Measurements from ENCODE around the gene KIF2A. TPM values are rescaled to one million over a fixed set of nuclear protein-coding genes. Genes with fewer than 3 reads are reported as not detected.

Gene KIF2A
- total RNA-seq, 1 donor from 2014 or later = 285 TPM

DNA sequence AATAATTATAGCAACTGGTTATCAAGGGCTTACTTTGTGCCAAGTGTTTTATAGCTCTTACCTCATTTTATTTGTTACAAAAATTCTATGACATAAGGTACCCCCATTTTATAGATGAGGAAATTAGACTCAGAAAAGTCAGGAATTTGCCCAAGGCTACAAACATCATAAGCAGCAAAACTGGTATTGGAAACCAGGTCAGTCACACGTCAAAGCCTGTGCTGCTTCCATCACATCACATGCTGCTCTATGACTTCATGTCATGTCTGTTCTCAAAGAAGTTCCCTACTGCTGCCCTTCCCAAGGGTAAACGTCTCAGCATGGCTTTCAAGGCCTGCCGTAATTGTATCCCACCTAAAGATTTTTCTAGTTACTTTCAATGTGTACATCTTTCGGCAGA lies 6.9 kb upstream of the KIF2A start:
- Mint-ChIP-seq H3K9me3 (peaks cover 12% of the 10 kb centered on the region), H3K27me3 (ENCODE audit: low read depth) (no peaks in the 10 kb centered on the region), H3K4me3 (ENCODE audit: low read depth) (no peak overlapping the region), H3K36me3 (ENCODE audit: low read depth) (peaks cover 20% of the 10 kb centered on the region), H3K4me1 (ENCODE audit: low read depth) (peaks cover 58% of the 10 kb centered on the region), H3K27ac (peak overlapping the region; percentile 91)
- intact Hi-C loops (cut with micrococcal nuclease) = no loop called here
- DNase-seq (ENCODE audit: low spot score) = no peak

- H3K27me3 Mint-ChIP-seq (ENCODE audit: low read depth) = no peaks in the 10 kb centered on the region
- H3K4me3 Mint-ChIP-seq (ENCODE audit: low read depth) = peak overlapping the region; percentile 19
- intact Hi-C loops (cut with micrococcal nuclease) = no loop called here
- H3K27ac Mint-ChIP-seq = peak overlapping the region; percentile 91
- peaks cover 15% of the 10 kb centered on the region for H3K36me3 Mint-ChIP-seq (ENCODE audit: low read depth)
- peaks cover 55% of the 10 kb centered on the region for H3K4me1 Mint-ChIP-seq (ENCODE audit: low read depth)
- peaks cover 7% of the 10 kb centered on the region for H3K9me3 Mint-ChIP-seq
- DNase-seq (ENCODE audit: low spot score) = no peak
Observed at GRCh38 chr5:62299600-62299999, 6.4 kb upstream of the KIF2A start.

DNA sequence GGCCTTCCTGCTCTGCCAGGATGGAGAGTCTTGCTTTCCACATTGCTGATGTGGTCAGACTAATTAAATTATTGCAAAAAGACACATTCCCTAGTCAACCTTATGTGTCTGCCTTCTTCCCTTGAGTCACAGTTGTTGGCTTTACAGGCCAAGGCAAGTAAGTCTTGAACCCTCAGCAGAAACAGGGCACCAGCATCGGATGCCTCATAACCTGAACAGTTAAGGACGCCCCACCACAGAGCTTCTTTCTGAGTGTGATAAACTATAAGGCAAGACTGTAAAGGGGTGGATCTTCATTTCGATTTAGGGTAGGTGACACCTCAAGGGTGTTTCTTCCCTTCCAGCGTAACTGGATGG lies 670 bp upstream of the KIF2A start:
- peaks cover 48% of the 10 kb centered on the region for H3K4me1 Mint-ChIP-seq (ENCODE audit: low read depth)
- H3K9me3 Mint-ChIP-seq = no peaks in the 10 kb centered on the region
- no peaks in the 10 kb centered on the region for H3K27me3 Mint-ChIP-seq (ENCODE audit: low read depth)

DNA sequence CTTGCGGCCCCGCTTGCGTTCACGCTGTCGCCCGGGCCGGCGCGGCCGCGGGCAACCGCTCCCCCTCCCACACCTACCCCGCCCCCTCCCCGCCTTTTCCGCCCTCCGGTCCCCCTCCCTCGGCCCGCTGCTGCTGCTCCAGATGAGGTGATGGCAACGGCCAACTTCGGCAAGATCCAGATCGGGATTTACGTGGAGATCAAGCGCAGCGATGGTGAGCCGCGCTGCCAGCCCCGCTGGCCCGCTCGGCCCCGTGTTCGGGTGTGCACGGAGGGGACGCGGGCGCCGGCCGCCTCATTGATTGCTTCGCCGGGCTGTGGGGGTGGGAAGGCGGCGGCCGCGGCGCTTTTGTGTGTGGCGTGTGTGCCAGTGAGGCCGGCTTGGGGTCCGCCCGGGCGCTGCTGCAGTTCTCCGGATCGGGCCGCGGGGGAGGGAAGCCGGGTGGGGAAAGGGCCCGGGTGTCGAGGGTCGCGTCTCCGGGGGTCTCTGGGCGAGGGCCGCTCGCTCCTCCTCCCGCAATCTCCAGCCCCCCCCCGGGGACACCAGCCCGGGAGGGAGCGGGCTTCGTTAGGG lies 403 bp downstream of the KIF2A start:
- peak overlapping the region; percentile 93 for H3K27ac Mint-ChIP-seq
- intact Hi-C loops (cut with micrococcal nuclease) = loop anchor here (1.0 to 5.0 kb wide), 5 partner anchors 21 to 974 kb away; partner anchors contain the start of genes DIMT1 and ZSWIM6
- peaks cover 49% of the 10 kb centered on the region for H3K36me3 Mint-ChIP-seq (ENCODE audit: low read depth)
- DNase-seq (ENCODE audit: low spot score) = no peak
- no peaks in the 10 kb centered on the region for H3K9me3 Mint-ChIP-seq
- peaks cover 54% of the 10 kb centered on the region for H3K4me1 Mint-ChIP-seq (ENCODE audit: low read depth)
- peak overlapping the region; percentile 99 for H3K4me3 Mint-ChIP-seq (ENCODE audit: low read depth)
- no peaks in the 10 kb centered on the region for H3K27me3 Mint-ChIP-seq (ENCODE audit: low read depth)

More for the DNA sequence above, 670 bp upstream of the KIF2A start:
- intact Hi-C loops (cut with micrococcal nuclease) = loop anchor here (1.0 to 5.0 kb wide), 4 partner anchors 8 to 973 kb away; partner anchors contain the start of gene ZSWIM6
- peak overlapping the region; percentile 97 for H3K27ac Mint-ChIP-seq
- no peak for DNase-seq (ENCODE audit: low spot score)
- H3K36me3 Mint-ChIP-seq (ENCODE audit: low read depth) = peaks cover 38% of the 10 kb centered on the region
- H3K4me3 Mint-ChIP-seq (ENCODE audit: low read depth) = peak overlapping the region; percentile 76

DNA sequence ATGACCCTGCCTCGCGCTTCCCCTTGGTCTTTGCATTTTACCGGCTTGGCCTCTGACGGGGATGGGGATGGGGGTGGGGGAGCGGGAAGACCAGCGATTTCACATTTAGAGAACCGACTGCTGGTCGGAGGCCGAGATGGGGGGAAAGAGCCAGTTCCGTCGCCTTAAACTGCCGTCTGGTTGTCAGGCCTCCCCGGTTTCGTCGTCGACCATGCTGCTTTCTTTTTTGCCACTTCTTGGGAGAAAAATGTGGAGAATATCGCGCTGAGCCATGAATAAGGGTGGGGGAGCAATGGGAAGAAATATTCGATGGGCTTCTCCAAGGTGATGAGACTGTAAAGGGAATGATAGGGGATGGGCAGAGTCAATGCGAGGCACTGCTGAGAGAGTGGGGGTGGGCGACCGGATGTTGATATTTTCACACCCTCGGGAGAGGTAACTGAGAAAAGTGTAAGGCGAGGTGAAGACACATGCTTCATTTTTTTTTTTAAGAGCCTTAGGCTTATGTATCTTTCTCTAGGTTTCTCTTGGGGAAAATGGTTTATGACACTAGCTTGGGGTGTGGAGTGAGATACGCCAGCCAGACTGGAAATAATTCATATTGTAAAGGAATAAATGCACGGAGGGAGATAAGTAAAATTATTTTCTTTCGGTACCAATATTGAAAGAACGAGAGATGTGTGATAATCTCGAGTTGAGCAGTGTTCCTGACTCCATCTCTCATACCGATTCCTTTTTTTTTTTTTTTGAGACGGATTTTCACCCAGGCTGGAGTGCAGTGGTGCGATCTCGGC lies 1.1 kb downstream of the KIF2A start:
- Mint-ChIP-seq H3K9me3 (no peaks in the 10 kb centered on the region), H3K4me1 (ENCODE audit: low read depth) (peaks cover 61% of the 10 kb centered on the region)
- intact Hi-C loops (cut with micrococcal nuclease) = loop anchor here (1.0 to 5.0 kb wide), 6 partner anchors 22 to 975 kb away; partner anchors contain the start of genes DIMT1 and ZSWIM6

GRCh38 chr5:62308439-62308838 lies 2.4 kb downstream of the KIF2A start:
- Mint-ChIP-seq H3K27ac (peak overlapping the region; percentile 93), H3K4me1 (ENCODE audit: low read depth) (peaks cover 65% of the 10 kb centered on the region), H3K27me3 (ENCODE audit: low read depth) (no peaks in the 10 kb centered on the region), H3K9me3 (no peaks in the 10 kb centered on the region), H3K4me3 (ENCODE audit: low read depth) (peak overlapping the region; percentile 99), H3K36me3 (ENCODE audit: low read depth) (peaks cover 65% of the 10 kb centered on the region)
- no peak for DNase-seq (ENCODE audit: low spot score)
- intact Hi-C loops (cut with micrococcal nuclease) = loop anchor here (5.0 kb wide), 2 partner anchors 71 to 976 kb away; partner anchors contain the start of gene ZSWIM6

More for the DNA sequence above, 1.1 kb downstream of the KIF2A start:
- Mint-ChIP-seq H3K4me3 (ENCODE audit: low read depth) (peak overlapping the region; percentile 99), H3K27me3 (ENCODE audit: low read depth) (no peaks in the 10 kb centered on the region), H3K27ac (peak overlapping the region; percentile 93), H3K36me3 (ENCODE audit: low read depth) (peaks cover 56% of the 10 kb centered on the region)
- peak; percentile 50 for DNase-seq (ENCODE audit: low spot score)

- Mint-ChIP-seq H3K4me1 (ENCODE audit: low read depth) (peaks cover 64% of the 10 kb centered on the region), H3K27me3 (ENCODE audit: low read depth) (no peaks in the 10 kb centered on the region), H3K9me3 (no peaks in the 10 kb centered on the region), H3K36me3 (ENCODE audit: low read depth) (peaks cover 67% of the 10 kb centered on the region), H3K27ac (peak overlapping the region; percentile 58), H3K4me3 (ENCODE audit: low read depth) (peak overlapping the region; percentile 69)
- intact Hi-C loops (cut with micrococcal nuclease) = loop anchor here (5.0 kb wide), 2 partner anchors 72 to 977 kb away; partner anchors contain the start of gene ZSWIM6
- no peak for DNase-seq (ENCODE audit: low spot score)
Observed at GRCh38 chr5:62309107-62309506, 3.1 kb downstream of the KIF2A start.

- Mint-ChIP-seq H3K4me1 (ENCODE audit: low read depth) (peaks cover 68% of the 10 kb centered on the region), H3K27ac (peak overlapping the region; percentile 76), H3K4me3 (ENCODE audit: low read depth) (peak overlapping the region; percentile 74), H3K9me3 (no peaks in the 10 kb centered on the region), H3K27me3 (ENCODE audit: low read depth) (no peaks in the 10 kb centered on the region), H3K36me3 (ENCODE audit: low read depth) (peaks cover 73% of the 10 kb centered on the region)
- intact Hi-C loops (cut with micrococcal nuclease) = no loop called here
- no peak for DNase-seq (ENCODE audit: low spot score)
Observed at GRCh38 chr5:62310426-62311143, 4.6 kb downstream of the KIF2A start.

DNA sequence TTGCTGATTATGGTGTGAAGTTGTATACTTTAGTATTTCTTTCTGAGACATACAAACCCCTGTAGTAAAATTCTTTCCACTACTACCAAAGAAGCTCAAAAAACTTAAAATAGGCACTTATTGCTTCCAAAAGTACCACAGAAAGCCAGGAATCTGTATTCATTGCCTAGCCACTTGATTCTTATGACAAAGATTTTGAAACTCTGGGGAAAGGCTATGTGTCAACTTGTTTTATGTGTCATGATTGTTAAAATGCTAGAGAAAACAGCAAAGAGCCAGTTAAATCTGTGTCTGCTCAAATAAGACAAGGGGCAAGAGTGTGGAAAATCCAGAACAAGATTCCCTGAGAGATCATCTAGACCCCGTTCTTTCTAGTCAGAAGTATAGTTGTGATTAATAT lies 6.0 kb downstream of the KIF2A start:
- intact Hi-C loops (cut with micrococcal nuclease) = loop anchor here (2.0 kb wide), 1 partner anchor 17 kb away; no protein-coding TSS in a partner anchor
- Mint-ChIP-seq H3K9me3 (no peaks in the 10 kb centered on the region), H3K27me3 (ENCODE audit: low read depth) (no peaks in the 10 kb centered on the region), H3K4me3 (ENCODE audit: low read depth) (peak overlapping the region; percentile 74), H3K36me3 (ENCODE audit: low read depth) (peaks cover 78% of the 10 kb centered on the region), H3K4me1 (ENCODE audit: low read depth) (peaks cover 73% of the 10 kb centered on the region), H3K27ac (peak overlapping the region; percentile 72)
- DNase-seq (ENCODE audit: low spot score) = no peak

GRCh38 chr5:62312674-62313073 lies 6.7 kb downstream of the KIF2A start:
- Mint-ChIP-seq H3K9me3 (no peaks in the 10 kb centered on the region), H3K36me3 (ENCODE audit: low read depth) (peaks cover 73% of the 10 kb centered on the region), H3K27ac (peak overlapping the region; percentile 30), H3K4me3 (ENCODE audit: low read depth) (no peak overlapping the region), H3K4me1 (ENCODE audit: low read depth) (peaks cover 76% of the 10 kb centered on the region), H3K27me3 (ENCODE audit: low read depth) (no peaks in the 10 kb centered on the region)
- intact Hi-C loops (cut with micrococcal nuclease) = loop anchor here (2.0 kb wide), 1 partner anchor 16 kb away; no protein-coding TSS in a partner anchor
- no peak for DNase-seq (ENCODE audit: low spot score)

DNA sequence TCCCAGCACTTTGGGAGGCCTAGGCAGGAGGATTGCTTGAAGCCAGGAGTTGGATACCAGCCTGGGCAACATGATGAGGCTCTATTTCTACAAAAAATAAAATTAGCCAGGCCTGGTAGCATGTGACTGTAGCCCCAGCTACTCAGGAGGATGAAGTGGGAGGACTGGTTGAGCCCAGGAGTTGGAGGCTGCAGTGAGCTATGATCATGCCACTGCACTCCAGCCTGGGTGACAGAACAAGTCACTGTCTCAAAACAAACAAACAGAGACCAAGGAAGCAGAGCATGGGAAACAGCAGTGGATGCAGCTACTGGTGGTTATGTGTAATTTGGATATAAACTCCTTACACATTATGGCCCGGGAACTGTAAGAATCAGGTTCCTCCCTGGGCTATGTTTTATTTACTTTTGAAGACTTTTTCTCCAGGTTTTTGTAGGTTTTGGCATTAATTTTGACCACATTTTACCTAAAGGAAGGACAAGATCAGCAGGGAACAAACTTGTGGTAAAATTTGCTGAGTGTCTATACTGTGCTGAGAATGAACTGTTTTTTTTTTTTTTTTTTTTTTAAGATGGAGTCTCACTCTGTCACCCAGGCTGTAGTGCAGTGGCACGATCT lies 8.3 kb downstream of the KIF2A start:
- no peak for DNase-seq (ENCODE audit: low spot score)
- intact Hi-C loops (cut with micrococcal nuclease) = no loop called here
- peak overlapping the region; percentile 59 for H3K27ac Mint-ChIP-seq
- H3K4me1 Mint-ChIP-seq (ENCODE audit: low read depth) = peaks cover 74% of the 10 kb centered on the region
- peak overlapping the region; percentile 18 for H3K4me3 Mint-ChIP-seq (ENCODE audit: low read depth)
- no peaks in the 10 kb centered on the region for H3K9me3 Mint-ChIP-seq
- H3K36me3 Mint-ChIP-seq (ENCODE audit: low read depth) = peaks cover 65% of the 10 kb centered on the region
- H3K27me3 Mint-ChIP-seq (ENCODE audit: low read depth) = no peaks in the 10 kb centered on the region

Data from activated T-helper 2 cell treated with anti-CD3 and anti-CD28 coated beads, Interferon-gamma antibody, Interleukin-2, Interleukin-4, amounts not matched to agents 10 μg/mL and 5 μg/mL and 100 μg/mL, durations not matched to agents 14 hours and 24 hours and 36 hours (primary cell).